Keratinocyte (primary cell): ENCODE data around the gene NUTF2. TPM values are rescaled to one million over a fixed set of nuclear protein-coding genes. Genes with fewer than 3 reads are reported as not detected.

Experiments used
- DNase-seq: peaks from one replicate; pipeline ENCODE4 v3.0.0-alpha.2; 2011; ENCODE audit warnings: low read depth, missing footprints, low spot score
- FAIRE-seq: peaks from 2 replicates; lab custom pipeline; 2011; peaks lifted over from hg19 to GRCh38; lab: Jason Lieb, UNC
- H2AFZ ChIP-seq: 2 replicates; pipeline ENCODE4 v1.6.0; 2012; ENCODE audit warnings: low read length, control low read depth, inconsistent platforms; ENCODE audit not compliant: control insufficient read depth
- H3K27ac ChIP-seq: 2 replicates; pipeline ENCODE4 v1.5.1; 2011; ENCODE audit warnings: low read length; ENCODE audit not compliant: control insufficient read depth, insufficient read depth
- H3K27me3 ChIP-seq: 3 replicates; pipeline ENCODE4 v1.6.0; 2011; ENCODE audit warnings: low read length; ENCODE audit not compliant: control insufficient read depth, insufficient read depth; ENCODE audit errors: extremely low read depth
- H3K36me3 ChIP-seq, 2 experiments: 2 replicates in 1 of 2; 3 replicates in 1 of 2; pipeline ENCODE4 v1.5.1; 2011; ENCODE audit warnings: low read length in 2 of 2, mild to moderate bottlenecking in 1 of 2; ENCODE audit not compliant: control insufficient read depth in 2 of 2, insufficient read depth in 2 of 2; ENCODE audit errors: extremely low read depth in 1 of 2
- H3K4me1 ChIP-seq: 3 replicates; pipeline ENCODE4 v1.5.1; 2011; ENCODE audit warnings: low read length; ENCODE audit not compliant: control insufficient read depth, insufficient read depth; ENCODE audit errors: extremely low read depth
- H3K4me2 ChIP-seq: 3 replicates; pipeline ENCODE4 v1.6.0; 2011; ENCODE audit warnings: low read depth, low read length; ENCODE audit not compliant: control insufficient read depth, insufficient read depth; ENCODE audit errors: extremely low read depth
- H3K4me3 ChIP-seq, 3 experiments: fragments of 200-600 bp in 1 of 3; sonication (generic) in 1 of 3; 2 replicates in 2 of 3; 3 replicates in 1 of 3; pipeline ENCODE4 v1.5.1; 2011 to 2016; ENCODE audit warnings: low read length in 3 of 3, mild to moderate bottlenecking in 3 of 3, control low read depth in 2 of 3, inconsistent platforms in 1 of 3, low read depth in 1 of 3, mixed read lengths in 1 of 3, mixed run types in 1 of 3, moderate library complexity in 1 of 3; ENCODE audit not compliant: control insufficient read depth in 2 of 3, insufficient read depth in 2 of 3; ENCODE audit errors: extremely low read depth in 1 of 3
- H3K79me2 ChIP-seq: 2 replicates; pipeline ENCODE4 v1.6.0; 2012; ENCODE audit warnings: low read length; ENCODE audit not compliant: control insufficient read depth, insufficient read depth
- H3K9ac ChIP-seq: 3 replicates; pipeline ENCODE4 v1.6.0; 2011; ENCODE audit warnings: low read length; ENCODE audit not compliant: control insufficient read depth, insufficient read depth; ENCODE audit errors: extremely low read depth
- H3K9me1 ChIP-seq: 3 replicates; pipeline ENCODE4 v1.6.0; 2011; ENCODE audit warnings: low read length; ENCODE audit not compliant: control insufficient read depth, insufficient read depth; ENCODE audit errors: extremely low read depth
- H3K9me3 ChIP-seq: 2 replicates; pipeline ENCODE4 v1.5.1; 2012; ENCODE audit warnings: low read depth, low read length; ENCODE audit not compliant: control insufficient read depth
- H4K20me1 ChIP-seq: 3 replicates; pipeline ENCODE4 v1.6.0; 2011; ENCODE audit warnings: low read length; ENCODE audit not compliant: control insufficient read depth, insufficient read depth; ENCODE audit errors: extremely low read depth
- EZH2 ChIP-seq: IDR thresholded peaks from one replicate; pipeline ENCODE4 v1.6.1; 2012; ENCODE audit warnings: inconsistent platforms, mild to moderate bottlenecking, low read length, moderate library complexity
- dilution Hi-C: fragments of 300-500 bp; cut with MboI; formaldehyde crosslinking; loops from one replicate; pipeline ENCODE4 v1.7.0; 2020; ENCODE audit warnings: low sequenced_read_pairs; ENCODE audit not compliant: extremely low pct_ligation_motif_present
- polyA plus RNA-seq, 5 experiments: library from polyadenylated mRNA; depleted of rRNA in 3 of 5; stranded (reverse) in 3 of 5; stranded (forward) in 1 of 5; unstranded in 1 of 5; fragments of >200 nt; gene quantifications; 1 replicate in 1 of 5; 2 replicates in 3 of 5; 3 replicates in 1 of 5; pipeline versions ENCODE4 v1.2.1 to v1.2.3, GENCODE V29; 2011 to 2012; ENCODE audit warnings: missing spikeins in 2 of 5, low read depth in 1 of 5, low replicate concordance in 1 of 5
- TF ChIP-seq, protein P1 (sequence below), 3 experiments: IDR thresholded peaks in 1 of 3; conservative IDR thresholded peaks in 1 of 3; optimal IDR thresholded peaks in 1 of 3; 2 replicates in 2 of 3; 3 replicates in 1 of 3; pipeline versions ENCODE3 to v1.5.1; 2011; ENCODE audit warnings: low read length in 3 of 3, mild to moderate bottlenecking in 3 of 3, moderate library complexity in 2 of 3, control low read depth in 1 of 3, inconsistent platforms in 1 of 3; ENCODE audit not compliant: insufficient read depth in 2 of 3; ENCODE audit errors: extremely low read depth in 1 of 3

The NUTF2 gene
- polyA plus RNA-seq, 1 donor (not counting 4 experiments of a cell fraction or from before 2014, with no cell fraction given) = 189 TPM

DNA sequence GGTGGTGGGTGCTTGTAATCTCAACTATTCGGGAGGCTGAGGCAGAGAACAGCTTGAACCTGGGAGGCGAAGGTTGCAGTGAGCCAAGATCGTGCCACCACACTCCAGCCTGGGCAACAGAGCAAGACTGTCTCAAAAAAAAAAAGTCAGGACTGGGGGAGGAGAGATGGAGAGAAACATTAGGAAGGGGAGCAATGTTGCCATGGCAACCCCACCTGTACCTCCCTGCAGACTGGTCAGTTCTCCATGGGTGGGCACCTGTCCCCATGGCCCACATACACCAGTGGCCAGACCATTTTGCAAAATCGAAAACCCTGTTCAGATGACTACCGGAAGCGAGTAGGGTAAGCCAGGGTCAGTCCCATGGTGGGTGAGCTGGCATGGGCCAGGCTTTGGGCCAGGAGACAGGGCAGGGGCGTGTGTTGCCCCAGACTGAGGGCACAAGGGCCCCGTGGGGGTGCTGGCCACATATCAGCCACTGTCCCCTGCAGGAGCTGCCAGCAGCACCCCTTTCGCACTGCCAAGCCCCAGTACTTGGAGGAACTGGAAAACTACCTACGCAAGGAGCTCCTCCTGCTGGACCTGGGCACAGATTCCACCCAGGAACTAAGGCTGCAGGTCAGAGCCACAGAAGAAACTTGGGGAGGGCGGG is 26.0 kb upstream of the NUTF2 start:
- no peak overlapping the region for H3K9ac ChIP-seq
- FAIRE-seq = no peak
- H2AFZ ChIP-seq = no peak overlapping the region
- H3K9me1 ChIP-seq = no peaks in the 10 kb centered on the region
- no peaks in the 10 kb centered on the region for H3K79me2 ChIP-seq
- no peaks in the 10 kb centered on the region for H4K20me1 ChIP-seq
- H3K9me3 ChIP-seq = no peaks in the 10 kb centered on the region
- H3K36me3 ChIP-seq = no peaks in the 10 kb centered on the region
- H3K27ac ChIP-seq = no peak overlapping the region
- no peak for TF ChIP-seq EZH2
- TF ChIP-seq, protein P1, sequence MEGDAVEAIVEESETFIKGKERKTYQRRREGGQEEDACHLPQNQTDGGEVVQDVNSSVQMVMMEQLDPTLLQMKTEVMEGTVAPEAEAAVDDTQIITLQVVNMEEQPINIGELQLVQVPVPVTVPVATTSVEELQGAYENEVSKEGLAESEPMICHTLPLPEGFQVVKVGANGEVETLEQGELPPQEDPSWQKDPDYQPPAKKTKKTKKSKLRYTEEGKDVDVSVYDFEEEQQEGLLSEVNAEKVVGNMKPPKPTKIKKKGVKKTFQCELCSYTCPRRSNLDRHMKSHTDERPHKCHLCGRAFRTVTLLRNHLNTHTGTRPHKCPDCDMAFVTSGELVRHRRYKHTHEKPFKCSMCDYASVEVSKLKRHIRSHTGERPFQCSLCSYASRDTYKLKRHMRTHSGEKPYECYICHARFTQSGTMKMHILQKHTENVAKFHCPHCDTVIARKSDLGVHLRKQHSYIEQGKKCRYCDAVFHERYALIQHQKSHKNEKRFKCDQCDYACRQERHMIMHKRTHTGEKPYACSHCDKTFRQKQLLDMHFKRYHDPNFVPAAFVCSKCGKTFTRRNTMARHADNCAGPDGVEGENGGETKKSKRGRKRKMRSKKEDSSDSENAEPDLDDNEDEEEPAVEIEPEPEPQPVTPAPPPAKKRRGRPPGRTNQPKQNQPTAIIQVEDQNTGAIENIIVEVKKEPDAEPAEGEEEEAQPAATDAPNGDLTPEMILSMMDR (optimal IDR thresholded peaks at IDR 0.05 in 1 of 3, IDR thresholded peaks at IDR 0.05 in 1 of 3, conservative IDR thresholded peaks at IDR 0.05 in 1 of 3; ENCODE audit: extremely low read depth in 1 of 3, insufficient read depth in 2 of 3, low read length in 3 of 3) = no peak
- no peaks in the 10 kb centered on the region for H3K27me3 ChIP-seq
- no peak overlapping the region for H3K4me2 ChIP-seq
- H3K4me3 ChIP-seq = no peak overlapping the region
- dilution Hi-C loops = no loop called here
- H3K4me1 ChIP-seq = no peaks in the 10 kb centered on the region
- DNase-seq = no peak

DNA sequence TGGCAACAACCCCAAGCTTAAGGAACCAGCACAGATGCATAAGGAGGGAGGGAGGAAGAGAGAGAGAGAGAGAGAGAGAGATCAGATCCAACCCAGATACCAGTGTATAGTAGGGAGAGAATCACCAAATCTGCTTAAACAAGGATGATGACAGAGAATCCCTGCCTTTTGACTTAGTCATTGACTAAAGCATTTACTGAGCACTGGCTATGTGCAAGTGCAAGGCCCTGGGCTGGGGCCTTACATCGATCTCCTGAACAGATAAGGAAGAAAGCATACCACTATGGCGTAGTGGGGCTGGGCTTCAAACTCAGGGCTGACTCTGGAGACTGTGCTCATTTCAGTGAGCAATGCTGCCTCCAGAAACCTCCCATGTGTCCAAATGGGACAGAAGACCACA is 24.2 kb upstream of the NUTF2 start:
- Histone ChIP-seq H3K27ac (no peak overlapping the region), H3K36me3 (peaks cover 3 to 7% of the 10 kb centered on the region in 2 experiments), H3K27me3 (no peaks in the 10 kb centered on the region), H3K4me2 (no peak overlapping the region), H3K4me1 (no peaks in the 10 kb centered on the region), H3K9me3 (no peaks in the 10 kb centered on the region), H3K9ac (no peak overlapping the region), H4K20me1 (no peaks in the 10 kb centered on the region), H3K79me2 (no peaks in the 10 kb centered on the region), H3K9me1 (no peaks in the 10 kb centered on the region), H2AFZ (no peak overlapping the region), H3K4me3 (no peak overlapping the region)
- dilution Hi-C loops = no loop called here
- no peak for FAIRE-seq
- TF ChIP-seq, protein P1 (optimal IDR thresholded peaks at IDR 0.05 in 1 of 3, IDR thresholded peaks at IDR 0.05 in 1 of 3, conservative IDR thresholded peaks at IDR 0.05 in 1 of 3; ENCODE audit: extremely low read depth in 1 of 3, insufficient read depth in 2 of 3, low read length in 3 of 3) = no peak
- no peak for TF ChIP-seq EZH2
- no peak for DNase-seq
